Psoas muscle (tissue), 8 donors: ENCODE data around the gene POLR2A. TPM values are rescaled to one million over a fixed set of nuclear protein-coding genes. Genes with fewer than 3 reads are reported as not detected.
"Not testable (repeated sequence)": the region's sequence is repeated elsewhere in the genome, so short reads cannot be mapped to it uniquely, and the experiment has no call there.

Experiments used
- ATAC-seq, 4 donors: fragments of 200-7000 bp; cut with Tn5 transposase; one replicate each; pipeline ENCODE4 v1.9.1; 2020; ENCODE audit warnings: moderate library complexity in 3 of 4, mild to moderate bottlenecking in 2 of 4
- DNase-seq, 2 donors: peaks; one replicate each; pipeline ENCODE4 v3.0.0-alpha.2; 2020
- H3K27ac ChIP-seq: fragments of 200-600 bp; one replicate; pipeline ENCODE4 v1.8.0; 2022
- H3K27me3 ChIP-seq, 3 donors: fragments of 200-600 bp in 1 of 3; one replicate each; pipeline versions ENCODE4 v1.6.1 to v1.8.0; 2013 to 2022; ENCODE audit warnings: low read length in 2 of 3, mild to moderate bottlenecking in 2 of 3, moderate library complexity in 1 of 3; ENCODE audit not compliant: insufficient read depth in 3 of 3
- H3K36me3 ChIP-seq, 2 donors: fragments of 200-600 bp in 1 of 2; one replicate each; pipeline versions ENCODE4 v1.6.1 to v1.8.0; 2013 to 2022; ENCODE audit warnings: low read depth in 1 of 2, mild to moderate bottlenecking in 1 of 2, moderate library complexity in 1 of 2; ENCODE audit not compliant: insufficient read depth in 1 of 2
- H3K4me1 ChIP-seq: fragments of 200-600 bp; one replicate; pipeline ENCODE4 v1.8.0; 2022
- H3K4me3 ChIP-seq: fragments of 200-600 bp; one replicate; pipeline ENCODE4 v1.8.0; 2022; ENCODE audit warnings: mild to moderate bottlenecking
- H3K9me3 ChIP-seq: fragments of 200-600 bp; one replicate; pipeline ENCODE4 v1.8.0; 2022
- CTCF ChIP-seq: fragments of 200-600 bp; IDR thresholded peaks from one replicate; pipeline ENCODE4 v1.8.0; 2022; ENCODE audit warnings: antibody characterized with exemption
- WGBS, 3 donors: extraction: QIAGEN DNeasy Blood & Tissue Kit; methylation state at CpG; one replicate each; pipeline versions ENCODE4 v1.1.6 to v1.1.7; 2013; 5-methylcytosine and 5-hydroxymethylcytosine counted together
- intact Hi-C, 2 donors: fragments of 100-400 bp; cut with DNase I; formaldehyde crosslinking; loops; one replicate each; pipeline versions ENCODE4 v1.11.0 to v1.14.2; 2022
- polyA plus RNA-seq, 3 donors: library from polyadenylated mRNA; stranded (reverse); fragments of 200-250 nt; gene quantifications; one replicate each; pipeline ENCODE4 v1.2.3, GENCODE V29; 2013
- total RNA-seq, 4 donors: library from RNA; stranded (reverse); fragmentation: NEBNext Ultra II Directional in 2 of 4; extraction: Animal tissue kit (Norgen Biotek cat#: 25700) in 2 of 4; gene quantifications; one replicate each; pipeline versions ENCODE4 v1.2.1 to v1.2.4, GENCODE V29; 2021 to 2023
- donor health status: healthy with polysubstance abuse.
- donor health status: DM: no; HTN: no; CAD: no; lungs with moderate emphysema.
- donor health status: Bipolar disorder and iron deficiency.
- donor health status: healthy.
- donor health status: DM: yes; HTN: yes; CAD: no.
- donor health status: DM: no; HTN: no; CAD: no.
- donor health status: DM: no; HTN: no; CAD: no.
- donor health status: DM: yes; HTN: yes; CAD: no.

The POLR2A gene
- total and polyA plus RNA-seq, 7 donors = 8.0 to 74.3 (median 54.9) TPM

DNA sequence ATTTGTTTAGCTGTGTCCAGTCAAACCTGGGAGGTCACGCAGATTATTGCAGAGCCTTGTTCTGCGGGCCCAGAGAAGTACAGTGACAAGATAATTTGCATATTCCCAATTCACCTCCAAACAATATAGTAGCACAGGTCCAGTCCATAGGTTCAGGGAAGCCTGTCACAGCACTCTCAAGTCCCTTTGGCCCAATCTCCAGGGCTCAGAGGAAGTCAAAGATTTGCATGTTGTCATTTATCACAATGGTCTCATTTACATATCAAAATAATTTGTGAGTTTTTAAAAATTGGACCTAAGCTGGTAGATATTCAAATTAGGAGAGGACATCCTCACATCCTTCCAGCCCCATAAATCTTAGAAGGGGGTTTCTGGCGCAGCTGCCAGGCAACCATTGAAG, 16.7 kb upstream of the POLR2A start:
- Histone ChIP-seq H3K27me3 (no peaks in the 10 kb centered on the region), H3K9me3 (no peaks in the 10 kb centered on the region), H3K4me3 (no peak overlapping the region), H3K36me3 (peaks cover 0 to 37% of the 10 kb centered on the region in 2 donors), H3K4me1 (peaks cover 31% of the 10 kb centered on the region), H3K27ac (peak overlapping the region; percentile 66)
- intact Hi-C loops = no loop called here
- ATAC-seq = no peak
- 90 to 96% (median 90%) methylated on average over 3 of the region's 3 CpGs for WGBS, 3 donors
- TF ChIP-seq CTCF = no peak
- no peak for DNase-seq

DNA sequence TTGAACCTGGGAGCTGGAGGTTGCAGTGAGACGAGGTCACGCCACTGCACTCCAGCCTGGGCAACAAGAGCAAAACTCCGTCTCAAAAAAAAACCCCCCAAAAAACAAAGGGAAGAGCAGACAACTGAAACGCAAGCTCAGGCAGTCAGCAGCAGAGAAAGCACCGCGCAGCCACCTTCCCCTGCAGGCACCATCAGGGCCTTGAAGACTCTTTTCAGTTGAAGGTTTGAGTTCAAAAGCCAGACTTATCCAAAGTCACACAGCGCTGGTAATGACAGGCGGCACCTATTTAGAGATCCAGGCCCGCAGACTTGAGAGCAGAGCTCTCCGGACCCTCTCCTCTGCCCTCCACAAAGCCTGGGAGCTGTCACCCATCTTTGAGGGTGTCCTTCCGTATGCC, 15.9 kb upstream of the POLR2A start:
- peaks cover 0 to 31% of the 10 kb centered on the region in 2 donors for H3K36me3 ChIP-seq
- TF ChIP-seq CTCF = no peak
- no peak overlapping the region for H3K4me3 ChIP-seq
- peak overlapping the region; percentile 23 for H3K27ac ChIP-seq
- DNase-seq = no peak
- WGBS, 3 donors = 90 to 95% (median 94%) methylated on average over 11 of the region's 11 CpGs
- no peaks in the 10 kb centered on the region for H3K27me3 ChIP-seq
- ATAC-seq = no peak
- intact Hi-C loops = no loop called here
- no peaks in the 10 kb centered on the region for H3K9me3 ChIP-seq
- H3K4me1 ChIP-seq = peaks cover 32% of the 10 kb centered on the region

DNA sequence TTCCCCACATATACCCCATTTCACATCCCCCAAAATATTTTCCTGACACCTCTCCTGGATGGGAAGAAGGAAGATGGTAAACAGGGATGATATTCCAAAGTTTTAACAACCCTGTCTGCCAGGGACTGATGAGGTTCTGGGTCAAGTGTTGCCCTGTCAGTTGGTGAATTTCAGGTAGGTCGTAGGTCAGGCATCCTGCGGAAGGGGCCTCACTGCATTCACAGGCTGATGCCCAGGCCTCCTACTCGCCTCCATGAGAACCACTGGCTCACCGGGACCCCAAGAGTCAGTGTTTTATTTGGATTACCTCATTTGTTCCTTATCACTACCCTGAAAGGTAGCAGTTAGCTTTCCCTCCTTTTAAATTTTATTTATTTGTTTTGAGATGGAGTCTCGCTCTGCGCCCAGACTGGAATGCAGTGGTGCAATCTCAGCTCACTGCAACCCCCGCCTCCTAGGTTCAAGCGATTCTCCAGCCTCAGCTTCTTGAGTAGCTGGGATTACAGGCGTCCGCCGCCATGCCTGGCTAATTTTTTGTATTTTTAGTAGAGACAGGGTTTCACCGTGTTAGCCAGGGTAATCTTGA, 15.3 kb upstream of the POLR2A start:
- peaks cover 37% of the 10 kb centered on the region for H3K4me1 ChIP-seq
- ATAC-seq (no peak), DNase-seq (no peak)
- TF ChIP-seq CTCF = no peak
- H3K36me3 ChIP-seq = peaks cover 0 to 24% of the 10 kb centered on the region in 2 donors
- WGBS, 3 donors = 69 to 86% (median 76%) methylated on average over 12 of the region's 12 CpGs
- H3K27ac ChIP-seq = no peak overlapping the region
- H3K27me3 ChIP-seq = no peaks in the 10 kb centered on the region
- no peak overlapping the region for H3K4me3 ChIP-seq
- H3K9me3 ChIP-seq = no peaks in the 10 kb centered on the region
- intact Hi-C loops = no loop called here

- Histone ChIP-seq H3K27ac (peak overlapping the region; percentile 30), H3K4me1 (peaks cover 43% of the 10 kb centered on the region), H3K36me3 (peaks cover 0 to 17% of the 10 kb centered on the region in 2 donors)
- DNase-seq, H3K4me3 ChIP-seq, H3K9me3 ChIP-seq, H3K27me3 ChIP-seq, intact Hi-C loops, ATAC-seq: not testable (repeated sequence)
- WGBS, 3 donors = 91 to 92% (median 91%) methylated on average over 12 of the region's 12 CpGs
These were observed 14.3 kb upstream of the POLR2A start for GRCh38 chr17:7469843-7470242.

- Histone ChIP-seq H3K36me3 (peaks cover 0 to 12% of the 10 kb centered on the region in 2 donors), H3K4me1 (peaks cover 50% of the 10 kb centered on the region), H3K27ac (peak overlapping the region; percentile 30)
- H3K9me3 ChIP-seq, H3K27me3 ChIP-seq, ATAC-seq, intact Hi-C loops, H3K4me3 ChIP-seq, DNase-seq: not testable (repeated sequence)
- 56 to 73% (median 59%) methylated on average over 8 of the region's 8 CpGs for WGBS, 3 donors
These were observed 13.7 kb upstream of the POLR2A start for GRCh38 chr17:7470457-7470973.

DNA sequence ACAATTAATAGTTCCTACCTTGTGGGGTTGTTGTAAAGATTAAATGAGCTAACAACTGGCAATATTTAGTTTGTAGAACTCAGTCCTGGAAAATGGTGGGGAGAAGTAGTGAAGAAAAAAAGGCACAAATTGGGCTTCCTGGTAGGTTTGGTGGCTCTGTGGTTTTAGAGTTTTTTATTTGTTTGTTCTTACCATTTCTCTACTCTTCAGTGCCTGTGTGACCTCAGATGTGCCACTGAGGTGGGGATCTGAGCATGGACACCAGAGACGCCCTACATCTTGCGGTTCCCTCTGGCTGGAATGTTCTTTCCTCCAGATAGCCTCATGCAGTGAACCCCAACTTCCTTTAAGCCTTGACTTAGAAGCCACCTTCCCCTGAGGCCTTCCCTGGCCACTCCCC, 12.4 kb upstream of the POLR2A start:
- no peak for TF ChIP-seq CTCF
- WGBS, 3 donors = 75 to 84% (median 77%) methylated on average over 2 of the region's 2 CpGs
- peaks cover 54% of the 10 kb centered on the region for H3K4me1 ChIP-seq
- H3K4me3 ChIP-seq = no peak overlapping the region
- ATAC-seq (no peak), DNase-seq (no peak)
- no peaks in the 10 kb centered on the region for H3K27me3 ChIP-seq
- H3K27ac ChIP-seq = peak overlapping the region; percentile 30
- intact Hi-C loops = no loop called here
- H3K36me3 ChIP-seq = no peaks in the 10 kb centered on the region
- H3K9me3 ChIP-seq = no peaks in the 10 kb centered on the region

- DNase-seq, H3K4me3 ChIP-seq, ATAC-seq, intact Hi-C loops, H3K36me3 ChIP-seq, H3K27me3 ChIP-seq, H3K9me3 ChIP-seq: not testable (repeated sequence)
- Histone ChIP-seq H3K4me1 (peaks cover 59% of the 10 kb centered on the region), H3K27ac (peak overlapping the region; percentile 99)
- 47 to 73% (median 50%) methylated on average over 8 of the region's 8 CpGs for WGBS, 3 donors
These were observed 9.4 kb upstream of the POLR2A start for GRCh38 chr17:7474767-7475166.
